Fibroblast of lung (primary cell): ENCODE measurements around the gene BHLHA9. TPM values are rescaled to one million over a fixed set of nuclear protein-coding genes. Genes with fewer than 3 reads are reported as not detected.
A peak's percentile ranks its signal among the peaks of the same experiment; 100 is the strongest.
"Not testable (repeated sequence)": the region's sequence is repeated elsewhere in the genome, so short reads cannot be mapped to it uniquely, and the experiment has no call there.

Experiments
- DNase-seq, 2 donors: peaks; one replicate each; pipeline versions ENCODE4 v3.0.0 to v3.0.0-alpha.2; 2010; ENCODE audit warnings: low read depth in 2 of 2
- H2AFZ ChIP-seq: 2 replicates; pipeline ENCODE4 v1.5.1; 2012; ENCODE audit warnings: low read length, control low read depth, inconsistent platforms
- H3K27ac ChIP-seq: 2 replicates; pipeline ENCODE4 v1.5.1; 2011; ENCODE audit warnings: low read length, control low read depth; ENCODE audit not compliant: insufficient read depth
- H3K27me3 ChIP-seq: 2 replicates; pipeline ENCODE4 v1.5.1; 2011; ENCODE audit warnings: mild to moderate bottlenecking, low read length; ENCODE audit not compliant: control insufficient read depth, insufficient read depth
- H3K36me3 ChIP-seq: 2 replicates; pipeline ENCODE4 v1.5.1; 2011; ENCODE audit warnings: low read length; ENCODE audit not compliant: control insufficient read depth, insufficient read depth
- H3K4me1 ChIP-seq: 2 replicates; pipeline ENCODE4 v1.5.1; 2011; ENCODE audit warnings: low read length; ENCODE audit not compliant: control insufficient read depth, insufficient read depth; ENCODE audit errors: extremely low read depth
- H3K4me2 ChIP-seq: 2 replicates; pipeline ENCODE4 v1.5.1; 2011; ENCODE audit warnings: low read length, control low read depth; ENCODE audit not compliant: insufficient read depth; ENCODE audit errors: extremely low read depth
- H3K4me3 ChIP-seq, 4 experiments: fragments of 200-600 bp in 1 of 4; sonication (generic) in 1 of 4; replicated peaks in 1 of 4; 2 replicates each; pipeline ENCODE4 v1.5.1; 2011 to 2016; ENCODE audit warnings: low read length in 4 of 4, low read depth in 3 of 4, mild to moderate bottlenecking in 3 of 4, control low read depth in 2 of 4, inconsistent platforms in 1 of 4, mixed read lengths in 1 of 4; ENCODE audit not compliant: insufficient read depth in 1 of 4; ENCODE audit errors: control extremely low read depth in 1 of 4
- H3K79me2 ChIP-seq: 2 replicates; pipeline ENCODE4 v1.5.1; 2012; ENCODE audit warnings: mild to moderate bottlenecking, low read length, inconsistent platforms; ENCODE audit not compliant: control insufficient read depth, insufficient read depth
- H3K9ac ChIP-seq: 2 replicates; pipeline ENCODE4 v1.5.1; 2011; ENCODE audit warnings: mild to moderate bottlenecking, low read length, control low read depth; ENCODE audit not compliant: insufficient read depth
- H3K9me3 ChIP-seq: 2 replicates; pipeline ENCODE4 v1.5.1; 2012; ENCODE audit warnings: low read depth, low read length; ENCODE audit not compliant: control insufficient read depth, insufficient read depth
- H4K20me1 ChIP-seq: 2 replicates; pipeline ENCODE4 v1.5.1; 2011; ENCODE audit warnings: low read length; ENCODE audit not compliant: control insufficient read depth, insufficient read depth; ENCODE audit errors: extremely low read depth
- EZH2 ChIP-seq: IDR thresholded peaks from 2 replicates; pipeline ENCODE4 v1.5.1; 2012; ENCODE audit warnings: low read length, control low read depth, mild to moderate bottlenecking; ENCODE audit errors: missing control alignments
- polyA plus RNA-seq, 2 donors: library from polyadenylated mRNA; depleted of rRNA in 1 of 2; stranded (reverse) in 1 of 2; unstranded in 1 of 2; fragments of >200 nt; gene quantifications; 2 replicates each; pipeline ENCODE4 v1.2.1, GENCODE V29; 2011 to 2012; ENCODE audit warnings: missing spikeins in 1 of 2
- total RNA-seq: library from RNA; depleted of rRNA; stranded (reverse); fragments of >200 nt; gene quantifications from 2 replicates; pipeline ENCODE4 v1.2.1, GENCODE V29; 2014
- TF ChIP-seq, protein P1 (sequence below), 2 donors: IDR thresholded peaks in 1 of 2; conservative IDR thresholded peaks in 1 of 2; 1 replicate in 1 of 2; 2 replicates in 1 of 2; pipeline ENCODE4 v1.5.1; 2011 to 2012; ENCODE audit warnings: low read length in 2 of 2, control low read depth in 1 of 2, inconsistent platforms in 1 of 2, low read depth in 1 of 2, mild to moderate bottlenecking in 1 of 2

BHLHA9 gene
- total and polyA plus RNA-seq, 2 donors (not counting 1 experiment from before 2014, with no cell fraction given) = not detected

DNA sequence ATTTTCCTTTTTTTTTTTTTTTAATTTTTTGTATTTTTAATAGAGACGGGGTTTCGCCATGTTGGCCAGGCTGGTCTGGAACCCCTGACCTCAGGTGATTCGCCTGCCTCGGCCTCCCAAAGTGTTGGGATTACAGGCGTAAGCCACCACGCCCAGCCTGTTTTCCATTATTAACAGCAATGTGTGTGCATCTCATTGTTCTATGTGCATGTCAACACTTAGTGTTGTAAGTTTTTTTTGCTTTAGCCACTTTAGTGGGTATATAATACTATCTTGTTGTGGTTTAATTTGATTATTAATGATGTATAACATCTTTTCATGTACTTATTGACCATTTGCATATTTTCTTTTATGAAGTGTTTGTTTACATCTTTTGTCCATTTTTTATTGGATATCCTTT is 32.8 kb upstream of the BHLHA9 start:
- Histone ChIP-seq H3K9me3 (no peaks in the 10 kb centered on the region), H3K4me3 (no peak overlapping the region), H3K4me2 (no peak overlapping the region), H3K9ac (no peak overlapping the region), H3K4me1 (no peaks in the 10 kb centered on the region), H3K36me3 (no peaks in the 10 kb centered on the region), H3K79me2 (no peaks in the 10 kb centered on the region), H4K20me1 (no peaks in the 10 kb centered on the region), H3K27me3 (no peaks in the 10 kb centered on the region), H3K27ac (no peak overlapping the region), H2AFZ (no peak overlapping the region)
- TF ChIP-seq, protein P1, sequence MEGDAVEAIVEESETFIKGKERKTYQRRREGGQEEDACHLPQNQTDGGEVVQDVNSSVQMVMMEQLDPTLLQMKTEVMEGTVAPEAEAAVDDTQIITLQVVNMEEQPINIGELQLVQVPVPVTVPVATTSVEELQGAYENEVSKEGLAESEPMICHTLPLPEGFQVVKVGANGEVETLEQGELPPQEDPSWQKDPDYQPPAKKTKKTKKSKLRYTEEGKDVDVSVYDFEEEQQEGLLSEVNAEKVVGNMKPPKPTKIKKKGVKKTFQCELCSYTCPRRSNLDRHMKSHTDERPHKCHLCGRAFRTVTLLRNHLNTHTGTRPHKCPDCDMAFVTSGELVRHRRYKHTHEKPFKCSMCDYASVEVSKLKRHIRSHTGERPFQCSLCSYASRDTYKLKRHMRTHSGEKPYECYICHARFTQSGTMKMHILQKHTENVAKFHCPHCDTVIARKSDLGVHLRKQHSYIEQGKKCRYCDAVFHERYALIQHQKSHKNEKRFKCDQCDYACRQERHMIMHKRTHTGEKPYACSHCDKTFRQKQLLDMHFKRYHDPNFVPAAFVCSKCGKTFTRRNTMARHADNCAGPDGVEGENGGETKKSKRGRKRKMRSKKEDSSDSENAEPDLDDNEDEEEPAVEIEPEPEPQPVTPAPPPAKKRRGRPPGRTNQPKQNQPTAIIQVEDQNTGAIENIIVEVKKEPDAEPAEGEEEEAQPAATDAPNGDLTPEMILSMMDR (conservative IDR thresholded peaks at IDR 0.05 in 1 of 2, IDR thresholded peaks at IDR 0.05 in 1 of 2; ENCODE audit: low read depth in 1 of 2, low read length in 2 of 2) = no peak
- no peak for TF ChIP-seq EZH2
- no peak for DNase-seq

DNA sequence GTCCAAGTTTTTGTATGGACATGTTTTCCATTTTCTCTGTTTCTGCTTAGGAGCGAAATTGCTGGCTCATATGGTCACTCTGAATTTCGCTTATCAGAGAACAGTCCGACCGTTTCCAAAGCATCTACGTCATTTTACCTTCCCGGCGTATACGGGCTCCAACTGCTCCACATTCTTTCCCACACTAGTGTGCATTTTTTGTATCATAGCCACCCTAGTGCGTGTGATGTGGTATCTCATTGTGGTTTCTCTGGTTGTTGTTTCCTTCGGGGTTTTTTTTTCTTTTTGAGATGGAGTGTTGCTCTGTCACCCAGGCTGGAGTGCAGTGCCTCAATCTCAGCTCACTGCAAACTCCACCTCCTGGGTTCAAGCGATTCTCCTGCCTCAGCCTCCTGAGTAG is 31.0 kb upstream of the BHLHA9 start:
- no peak overlapping the region for H3K4me3 ChIP-seq

DNA sequence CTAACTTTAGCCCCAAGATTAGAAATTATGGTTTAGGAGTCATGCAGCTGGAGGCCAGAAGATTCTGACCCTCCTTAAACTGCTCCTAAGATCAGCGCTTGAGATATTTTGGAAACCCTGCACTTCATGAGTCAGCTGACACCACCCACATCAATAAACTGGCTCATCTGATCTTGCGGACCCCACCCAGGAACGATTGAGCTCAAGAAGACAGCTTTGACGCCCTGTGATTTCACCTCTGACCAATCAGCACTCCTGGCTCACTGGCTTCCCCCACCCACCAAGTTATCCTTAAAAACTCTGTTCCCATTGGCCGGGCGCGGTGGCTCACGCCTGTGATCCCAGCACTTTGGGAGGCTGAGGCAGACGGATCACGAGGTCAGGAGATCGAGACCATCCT is 29.8 kb upstream of the BHLHA9 start:
- not testable (repeated sequence) for DNase-seq, H3K9me3 ChIP-seq, H3K79me2 ChIP-seq, H3K36me3 ChIP-seq, H3K27me3 ChIP-seq, H3K9ac ChIP-seq, H3K4me3 ChIP-seq, H4K20me1 ChIP-seq, H3K4me2 ChIP-seq, H3K4me1 ChIP-seq, H3K27ac ChIP-seq, H2AFZ ChIP-seq

More for the DNA sequence above, 31.0 kb upstream of the BHLHA9 start:
- TF ChIP-seq, protein P1 (conservative IDR thresholded peaks at IDR 0.05 in 1 of 2, IDR thresholded peaks at IDR 0.05 in 1 of 2; ENCODE audit: low read depth in 1 of 2, low read length in 2 of 2) = no peak
- TF ChIP-seq EZH2 = no peak
- Histone ChIP-seq H3K9me3 (no peaks in the 10 kb centered on the region), H3K27ac (no peak overlapping the region), H3K79me2 (no peaks in the 10 kb centered on the region), H3K27me3 (no peaks in the 10 kb centered on the region), H3K9ac (no peak overlapping the region), H4K20me1 (no peaks in the 10 kb centered on the region), H2AFZ (no peak overlapping the region), H3K36me3 (no peaks in the 10 kb centered on the region), H3K4me1 (no peaks in the 10 kb centered on the region), H3K4me2 (no peak overlapping the region)
- peak in 1 of 2 donors; percentile 86 for DNase-seq
